Endothelial cell of umbilical vein (primary cell): ENCODE results near the gene NECTIN2. TPM values are rescaled to one million over a fixed set of nuclear protein-coding genes. Genes with fewer than 3 reads are reported as not detected.

Experiments used
- BruUV-seq: library from RNA; stranded (reverse); fragments of 400-500 nt; replicated peaks from 2 replicates; lab custom pipeline; 2021; lab: Mats Ljungman, UMichigan
- CTCF ChIA-PET: fragments of 300-600, 350-600 bp; sonication (Branson Sonifier 250); formaldehyde crosslinking; loops from one replicate; lab custom pipeline; 2021; ENCODE audit warnings: antibody characterized with exemption, inconsistent platforms; lab: Charles Lee
- POLR2A ChIA-PET: fragments of 300-600, 350-600 bp; sonication (Branson Sonifier 250); formaldehyde crosslinking; loops from one replicate; lab custom pipeline; 2021; ENCODE audit warnings: antibody characterized with exemption, inconsistent platforms; lab: Charles Lee
- DNase-seq: peaks from one replicate; pipeline ENCODE4 v3.0.0-alpha.2; 2011; ENCODE audit warnings: low read depth, low spot score
- FAIRE-seq: peaks from 2 replicates; lab custom pipeline; 2011; peaks lifted over from hg19 to GRCh38; lab: Jason Lieb, UNC
- H2AFZ ChIP-seq: 2 replicates; pipeline ENCODE4 v1.6.0; 2012; ENCODE audit warnings: low read depth, low read length, control low read depth, inconsistent platforms
- H3K27ac ChIP-seq: 2 replicates; pipeline ENCODE4 v1.5.1; 2011; ENCODE audit warnings: low read depth, mild to moderate bottlenecking, control low read depth, low read length, moderate library complexity; ENCODE audit not compliant: insufficient read depth
- H3K27me3 ChIP-seq, 2 experiments: 2 replicates each; pipeline versions ENCODE4 v1.6.0 to v1.6.1; 2011; ENCODE audit warnings: low read length in 2 of 2, mixed read lengths in 1 of 2; ENCODE audit not compliant: control insufficient read depth in 2 of 2, insufficient read depth in 2 of 2
- H3K36me3 ChIP-seq, 2 experiments: 2 replicates in 1 of 2; 3 replicates in 1 of 2; pipeline ENCODE4 v1.5.1; 2011; ENCODE audit warnings: low read length in 2 of 2, mild to moderate bottlenecking in 1 of 2, moderate library complexity in 1 of 2; ENCODE audit not compliant: control insufficient read depth in 2 of 2, insufficient read depth in 2 of 2; ENCODE audit errors: extremely low read depth in 1 of 2
- H3K4me1 ChIP-seq: 3 replicates; pipeline ENCODE4 v1.5.1; 2011; ENCODE audit warnings: mild to moderate bottlenecking, low read length; ENCODE audit not compliant: control insufficient read depth, insufficient read depth; ENCODE audit errors: extremely low read depth
- H3K4me2 ChIP-seq: 2 replicates; pipeline ENCODE4 v1.6.1; 2011; ENCODE audit warnings: low read length, control low read depth, mixed read lengths; ENCODE audit not compliant: insufficient read depth
- H3K4me3 ChIP-seq, 3 experiments: fragments of 200-600 bp in 1 of 3; sonication (generic), shearing (Covaris generic) in 1 of 3; replicated peaks in 1 of 3; 2 replicates each; pipeline ENCODE4 v1.5.1; 2011 to 2016; ENCODE audit warnings: control low read depth in 3 of 3, low read length in 3 of 3, mild to moderate bottlenecking in 2 of 3, inconsistent platforms in 1 of 3, low read depth in 1 of 3, moderate library complexity in 1 of 3; ENCODE audit not compliant: insufficient read depth in 1 of 3
- H3K79me2 ChIP-seq: 2 replicates; pipeline ENCODE4 v1.6.0; 2012; ENCODE audit warnings: low read length, inconsistent platforms; ENCODE audit not compliant: control insufficient read depth, insufficient read depth
- H3K9ac ChIP-seq: replicated peaks from 2 replicates; pipeline ENCODE3; 2011; ENCODE audit warnings: low read length, control low read depth; ENCODE audit not compliant: insufficient read depth; ENCODE audit errors: extremely low read depth
- H3K9me1 ChIP-seq: replicated peaks from 3 replicates; pipeline ENCODE4 v1.6.0; 2011; ENCODE audit warnings: mild to moderate bottlenecking, low read length; ENCODE audit not compliant: control insufficient read depth, insufficient read depth; ENCODE audit errors: extremely low read depth
- H3K9me3 ChIP-seq: replicated peaks from 2 replicates; pipeline ENCODE4 v1.5.1; 2012; ENCODE audit warnings: low read length, inconsistent platforms; ENCODE audit not compliant: control insufficient read depth, insufficient read depth
- H4K20me1 ChIP-seq: replicated peaks from 2 replicates; pipeline ENCODE3; 2011; ENCODE audit warnings: mild to moderate bottlenecking, low read length; ENCODE audit not compliant: control insufficient read depth, insufficient read depth; ENCODE audit errors: extremely low read depth
- EZH2 ChIP-seq: IDR thresholded peaks from 2 replicates; pipeline ENCODE4 v1.6.1; 2012; ENCODE audit warnings: borderline replicate concordance, low read depth, mild to moderate bottlenecking, moderate library complexity, low read length, inconsistent platforms; ENCODE audit not compliant: severe bottlenecking
- FOS ChIP-seq: IDR thresholded peaks from 2 replicates; pipeline ENCODE4 v1.6.1; 2011; ENCODE audit warnings: mild to moderate bottlenecking, low read length, moderate library complexity, borderline replicate concordance; ENCODE audit not compliant: insufficient read depth
- GATA2 ChIP-seq: IDR thresholded peaks from 2 replicates; pipeline ENCODE4 v1.7.0; 2011; ENCODE audit warnings: low read depth, mild to moderate bottlenecking, moderate library complexity, mixed read lengths, low read length; ENCODE audit not compliant: insufficient read length, insufficient read depth
- JUN ChIP-seq: IDR thresholded peaks from 2 replicates; pipeline ENCODE4 v1.6.1; 2011; ENCODE audit warnings: borderline replicate concordance, low read depth; ENCODE audit not compliant: insufficient read length, insufficient read depth
- MYC ChIP-seq: IDR thresholded peaks from one replicate; pipeline ENCODE4 v1.6.1; 2011; ENCODE audit warnings: mild to moderate bottlenecking, low read depth, low read length
- POLR2A ChIP-seq: IDR thresholded peaks from 2 replicates; pipeline ENCODE4 v1.6.1; 2012; ENCODE audit warnings: low read depth, mild to moderate bottlenecking, control low read depth, low read length
- POLR2AphosphoS5 ChIP-seq: IDR thresholded peaks from 2 replicates; pipeline ENCODE4 v1.6.1; 2012; ENCODE audit warnings: low read depth, mild to moderate bottlenecking, control low read depth, low read length, moderate library complexity; ENCODE audit not compliant: insufficient read depth
- dilution Hi-C: fragments of 300-500 bp; cut with MboI; formaldehyde crosslinking; loops from one replicate; pipeline ENCODE4 v1.15.0; 2019; ENCODE audit warnings: low sequenced_read_pairs; ENCODE audit not compliant: extremely low pct_ligation_motif_present
- intact Hi-C: fragments of 100-400 bp; cut with micrococcal nuclease; formaldehyde crosslinking; loops from one replicate; pipeline ENCODE4 v1.10.0; 2022
- polyA plus RNA-seq, 4 experiments: library from polyadenylated mRNA; depleted of rRNA in 3 of 4; stranded (reverse) in 3 of 4; unstranded in 1 of 4; fragments of >200 nt; gene quantifications; 2 replicates each; pipeline versions ENCODE4 v1.2.1 to v1.2.3, GENCODE V29; 2011 to 2012; ENCODE audit warnings: missing spikeins in 1 of 4
- total RNA-seq: library from RNA; stranded (reverse); gene quantifications from 2 replicates; pipeline ENCODE4 v1.2.3, GENCODE V29; 2021
- TF ChIP-seq, protein P1 (sequence below), 2 donors: IDR thresholded peaks; 1 replicate in 1 of 2; 2 replicates in 1 of 2; pipeline ENCODE4 v1.5.1; 2011; ENCODE audit warnings: low read length in 2 of 2, mild to moderate bottlenecking in 2 of 2, moderate library complexity in 2 of 2, control low read depth in 1 of 2, inconsistent platforms in 1 of 2, low read depth in 1 of 2; ENCODE audit not compliant: insufficient read depth in 1 of 2; ENCODE audit errors: extremely low read depth in 1 of 2
- TF ChIP-seq, protein P2 (sequence below): IDR thresholded peaks from 2 replicates; pipeline ENCODE4 v1.6.1; 2011; ENCODE audit not compliant: insufficient read depth, insufficient read length

Gene NECTIN2
- total and polyA plus RNA-seq, 2 donors (not counting 3 experiments of a cell fraction or from before 2014, with no cell fraction given), result 211 to 238 TPM

GRCh38 chr19:44822670-44823372 lies 23.3 kb upstream of the NECTIN2 start:
- FAIRE-seq (no peak), DNase-seq (no peak)
- Histone ChIP-seq H3K9me1 (no peaks in the 10 kb centered on the region), H3K4me2 (no peak overlapping the region), H3K9me3 (no peaks in the 10 kb centered on the region), H3K79me2 (no peaks in the 10 kb centered on the region), H3K9ac (no peak overlapping the region), H3K27me3 (peaks cover 0 to 2% of the 10 kb centered on the region in 2 experiments), H2AFZ (no peak overlapping the region), H3K36me3 (no peaks in the 10 kb centered on the region), H4K20me1 (no peaks in the 10 kb centered on the region), H3K4me3 (no peak overlapping the region), H3K4me1 (peaks cover 3% of the 10 kb centered on the region), H3K27ac (no peak overlapping the region)
- intact Hi-C loops (no loop called here), dilution Hi-C loops (no loop called here)
- ChIA-PET CTCF (interaction anchor here (0.6 to 2.0 kb wide), 9 partner anchors 10 to 252 kb away, joined by 3 to 8 read pairs (median 5); partner anchors contain the start of gene NECTIN2), POLR2A (no interaction called here)
- no TSS peak for BruUV-seq
- no peak for TF ChIP-seq GATA2
- TF ChIP-seq JUN, result no peak
- TF ChIP-seq, protein P1, sequence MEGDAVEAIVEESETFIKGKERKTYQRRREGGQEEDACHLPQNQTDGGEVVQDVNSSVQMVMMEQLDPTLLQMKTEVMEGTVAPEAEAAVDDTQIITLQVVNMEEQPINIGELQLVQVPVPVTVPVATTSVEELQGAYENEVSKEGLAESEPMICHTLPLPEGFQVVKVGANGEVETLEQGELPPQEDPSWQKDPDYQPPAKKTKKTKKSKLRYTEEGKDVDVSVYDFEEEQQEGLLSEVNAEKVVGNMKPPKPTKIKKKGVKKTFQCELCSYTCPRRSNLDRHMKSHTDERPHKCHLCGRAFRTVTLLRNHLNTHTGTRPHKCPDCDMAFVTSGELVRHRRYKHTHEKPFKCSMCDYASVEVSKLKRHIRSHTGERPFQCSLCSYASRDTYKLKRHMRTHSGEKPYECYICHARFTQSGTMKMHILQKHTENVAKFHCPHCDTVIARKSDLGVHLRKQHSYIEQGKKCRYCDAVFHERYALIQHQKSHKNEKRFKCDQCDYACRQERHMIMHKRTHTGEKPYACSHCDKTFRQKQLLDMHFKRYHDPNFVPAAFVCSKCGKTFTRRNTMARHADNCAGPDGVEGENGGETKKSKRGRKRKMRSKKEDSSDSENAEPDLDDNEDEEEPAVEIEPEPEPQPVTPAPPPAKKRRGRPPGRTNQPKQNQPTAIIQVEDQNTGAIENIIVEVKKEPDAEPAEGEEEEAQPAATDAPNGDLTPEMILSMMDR (IDR thresholded peaks at IDR 0.05; ENCODE audit: extremely low read depth in 1 of 2, insufficient read depth in 1 of 2, low read depth in 1 of 2, low read length in 2 of 2), result no peak
- no peak for TF ChIP-seq EZH2
- TF ChIP-seq POLR2A, result no peak
- TF ChIP-seq, protein P2, sequence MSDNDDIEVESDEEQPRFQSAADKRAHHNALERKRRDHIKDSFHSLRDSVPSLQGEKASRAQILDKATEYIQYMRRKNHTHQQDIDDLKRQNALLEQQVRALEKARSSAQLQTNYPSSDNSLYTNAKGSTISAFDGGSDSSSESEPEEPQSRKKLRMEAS, result no peak
- TF ChIP-seq MYC, result no peak
- no peak for TF ChIP-seq FOS
- no peak for TF ChIP-seq POLR2AphosphoS5
